Measurements from ENCODE around the gene TMEM190.
"Not testable (repeated sequence)": the region's sequence is repeated elsewhere in the genome, so short reads cannot be mapped to it uniquely, and the experiment has no call there.

- TF ChIP-seq CTCF, POLR2AphosphoS5, EP300 (IDR thresholded peaks at IDR 0.05): not testable (repeated sequence)
Observed at GRCh38 chr19:55401390-55401789, 24.8 kb downstream of the TMEM190 start.

Measured in suprapubic skin (tissue), 4 donors.